DND-41 (cell line): ENCODE results near the gene ATP23.

ENCODE experiments used
- ATAC-seq: fragments of 200-7000 bp; cut with Tn5 transposase; 3 replicates; pipeline ENCODE4 v1.9.1; 2021; ENCODE audit warnings: low read depth; ENCODE audit not compliant: insufficient read depth
- DNase-seq: peaks from one replicate; pipeline ENCODE4 v3.0.0-alpha.2; 2020
- H2AFZ ChIP-seq: 2 replicates; pipeline ENCODE4 v1.6.0; 2012; ENCODE audit warnings: low read depth, low read length
- H3K27ac ChIP-seq: 2 replicates; pipeline ENCODE4 v1.5.1; 2012; ENCODE audit warnings: low read length, inconsistent platforms
- H3K27me3 ChIP-seq: fragments of 200-600 bp; sonication (generic); 2 replicates; pipeline ENCODE4 v1.6.0; 2012; ENCODE audit warnings: low read length, mild to moderate bottlenecking, inconsistent platforms; ENCODE audit not compliant: insufficient read depth, poor library complexity
- H3K36me3 ChIP-seq: 2 replicates; pipeline ENCODE4 v1.5.1; 2012; ENCODE audit warnings: low read length, inconsistent platforms; ENCODE audit not compliant: insufficient read depth
- H3K4me1 ChIP-seq: 2 replicates; pipeline ENCODE4 v1.5.1; 2012; ENCODE audit warnings: mild to moderate bottlenecking, low read length; ENCODE audit not compliant: insufficient read depth
- H3K4me2 ChIP-seq: 2 replicates; pipeline ENCODE4 v1.6.0; 2012; ENCODE audit warnings: mild to moderate bottlenecking, moderate library complexity, low read length, inconsistent platforms; ENCODE audit not compliant: insufficient read depth
- H3K4me3 ChIP-seq, 2 experiments: fragments of 200-600 bp in 1 of 2; shearing (Covaris generic) in 1 of 2; 2 replicates each; pipeline ENCODE4 v1.5.1; 2012 to 2016; ENCODE audit warnings: inconsistent platforms in 2 of 2, low read length in 2 of 2, mild to moderate bottlenecking in 2 of 2, low read depth in 1 of 2, moderate library complexity in 1 of 2
- H3K79me2 ChIP-seq: 2 replicates; pipeline ENCODE4 v1.6.0; 2012; ENCODE audit warnings: low read length, inconsistent platforms; ENCODE audit not compliant: insufficient read depth
- H3K9ac ChIP-seq: 2 replicates; pipeline ENCODE4 v1.6.0; 2012; ENCODE audit warnings: low read depth, mild to moderate bottlenecking, inconsistent platforms, low read length, moderate library complexity
- H3K9me3 ChIP-seq: 2 replicates; pipeline ENCODE4 v1.5.1; 2012; ENCODE audit warnings: low read length, moderate library complexity, mild to moderate bottlenecking, inconsistent platforms; ENCODE audit not compliant: insufficient read depth, severe bottlenecking
- H4K20me1 ChIP-seq: 2 replicates; pipeline ENCODE4 v1.6.0; 2012; ENCODE audit warnings: low read length; ENCODE audit not compliant: insufficient read depth
- CTCF ChIP-seq: IDR thresholded peaks from 2 replicates; pipeline ENCODE4 v1.5.1; 2012; ENCODE audit warnings: borderline replicate concordance, low read length, moderate library complexity, mild to moderate bottlenecking; ENCODE audit not compliant: poor library complexity, severe bottlenecking; ENCODE audit errors: extremely low read depth
- EZH2 ChIP-seq: IDR thresholded peaks from 3 replicates; pipeline ENCODE4 v1.6.1; 2012; ENCODE audit warnings: borderline replicate concordance, low read depth, mild to moderate bottlenecking, moderate library complexity, low read length, inconsistent platforms; ENCODE audit not compliant: severe bottlenecking

Gene ATP23

DNA sequence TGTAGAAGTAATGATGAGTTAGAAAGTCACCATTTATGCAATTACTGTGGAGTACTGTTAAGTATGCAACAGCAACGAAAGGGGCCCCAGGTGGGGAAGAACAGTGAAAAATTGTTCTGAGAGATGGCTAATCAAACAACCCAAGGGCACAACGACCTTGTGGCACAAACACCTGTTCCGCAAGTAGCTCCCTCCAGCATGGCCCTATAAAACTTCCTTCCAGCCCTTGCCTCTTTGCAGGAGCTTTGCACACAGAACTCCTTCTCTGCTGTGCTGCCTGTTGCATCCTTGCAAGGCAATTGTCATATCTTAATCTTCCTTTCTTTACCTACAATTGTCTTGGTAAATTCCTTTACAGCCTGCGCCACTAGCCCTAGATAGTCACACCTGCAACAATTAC, 23.2 kb upstream of the ATP23 start:
- ATAC-seq (no peak), DNase-seq (no peak)
- no peak overlapping the region for H3K4me3 ChIP-seq
- no peaks in the 10 kb centered on the region for H3K27me3 ChIP-seq
- H3K4me1 ChIP-seq, result no peaks in the 10 kb centered on the region
- H3K27ac ChIP-seq, result no peak overlapping the region
- H3K4me2 ChIP-seq, result no peak overlapping the region
- H2AFZ ChIP-seq, result no peak overlapping the region
- H4K20me1 ChIP-seq, result no peaks in the 10 kb centered on the region
- H3K9ac ChIP-seq, result no peak overlapping the region
- no peaks in the 10 kb centered on the region for H3K36me3 ChIP-seq
- TF ChIP-seq CTCF, result no peak
- TF ChIP-seq EZH2, result no peak
- no peaks in the 10 kb centered on the region for H3K79me2 ChIP-seq
- no peaks in the 10 kb centered on the region for H3K9me3 ChIP-seq

GRCh38 chr12:57927086-57927485, 14.3 kb upstream of the ATP23 start:
- Histone ChIP-seq H3K27me3 (no peaks in the 10 kb centered on the region), H3K9me3 (no peaks in the 10 kb centered on the region), H3K4me3 (no peak overlapping the region), H2AFZ (no peak overlapping the region), H3K36me3 (no peaks in the 10 kb centered on the region), H3K4me1 (no peaks in the 10 kb centered on the region), H3K4me2 (no peak overlapping the region), H3K27ac (no peak overlapping the region), H3K79me2 (no peaks in the 10 kb centered on the region), H4K20me1 (no peaks in the 10 kb centered on the region), H3K9ac (no peak overlapping the region)
- ATAC-seq (no peak), DNase-seq (no peak)
- TF ChIP-seq CTCF (no peak), EZH2 (no peak)

- Histone ChIP-seq H3K4me3 (no peak overlapping the region), H3K79me2 (peaks cover 9% of the 10 kb centered on the region), H3K9me3 (no peaks in the 10 kb centered on the region), H3K9ac (no peak overlapping the region), H3K4me1 (peaks cover 8% of the 10 kb centered on the region), H4K20me1 (no peaks in the 10 kb centered on the region), H3K27me3 (no peaks in the 10 kb centered on the region), H3K36me3 (no peaks in the 10 kb centered on the region), H2AFZ (no peak overlapping the region), H3K27ac (no peak overlapping the region), H3K4me2 (no peak overlapping the region)
- DNase-seq, result no peak
- TF ChIP-seq CTCF (no peak), EZH2 (no peak)
- ATAC-seq, result no peak
Measured at GRCh38 chr12:57929092-57929830, 12.1 kb upstream of the ATP23 start.
